Body of pancreas (tissue), 4 donors: ENCODE data around the gene TOP3B.

Experiments
- CTCF ChIP-seq, 7 experiments: fragments of 450-650 bp in 4 of 7; fragments of 200-600 bp in 3 of 7; sonication (generic) in 3 of 7; IDR thresholded peaks; one replicate each; pipeline ENCODE4 v1.5.1; 2016 to 2019; ENCODE audit warnings: antibody characterized with exemption in 7 of 7
- POLR2A ChIP-seq, 3 donors: fragments of 450-650 bp; IDR thresholded peaks; one replicate each; pipeline ENCODE4 v1.6.1; 2016; ENCODE audit warnings: antibody characterized with exemption in 3 of 3, mild to moderate bottlenecking in 2 of 3

DNA sequence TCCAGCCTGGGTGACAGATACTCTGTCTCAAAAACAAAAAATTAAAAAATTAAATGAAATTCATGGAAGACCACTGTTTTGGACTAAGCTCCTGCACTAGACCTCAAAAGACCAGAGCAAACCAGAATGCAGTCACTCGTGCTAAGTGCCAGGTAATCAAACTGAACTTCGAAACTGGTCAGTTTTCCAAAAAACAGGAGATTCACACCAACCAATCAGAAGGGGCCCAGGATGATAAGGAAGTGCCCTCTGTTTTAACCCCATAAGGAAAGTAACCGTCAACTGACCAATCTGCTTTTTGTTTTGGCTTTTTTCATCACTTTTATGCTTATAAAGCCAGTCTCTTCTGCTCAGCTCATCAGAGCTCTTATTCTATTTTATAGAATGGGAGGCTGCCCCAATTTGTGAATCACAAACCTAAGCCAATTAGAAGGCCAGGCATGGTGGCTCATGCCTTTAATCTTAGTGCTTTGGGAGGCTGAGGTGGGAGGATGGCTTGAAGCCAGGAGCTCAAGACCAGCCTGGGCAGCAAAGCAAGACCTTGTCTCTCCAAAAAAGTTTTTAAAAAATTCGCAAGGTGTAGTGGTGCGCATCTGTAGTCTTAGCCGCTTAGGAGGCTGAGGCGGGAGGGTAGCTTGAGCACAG, 10.1 kb upstream of the TOP3B start:
- no peak for TF ChIP-seq POLR2A (IDR thresholded peaks at IDR 0.05)
- no peak for TF ChIP-seq CTCF (IDR thresholded peaks at IDR 0.05)
